Neutrophil (primary cell): ENCODE measurements around the gene PNRC2.

Experiments used
- H3K27ac ChIP-seq: fragments of 200-600 bp; sonication (generic); 2 replicates; pipeline ENCODE4 v1.5.1; 2016; ENCODE audit warnings: mild to moderate bottlenecking, moderate library complexity
- H3K27me3 ChIP-seq: fragments of 200-600 bp; sonication (generic); 2 replicates; pipeline ENCODE4 v1.6.0; 2016; ENCODE audit warnings: mild to moderate bottlenecking
- H3K36me3 ChIP-seq: fragments of 200-600 bp; sonication (generic); 2 replicates; pipeline ENCODE4 v1.5.1; 2017
- H3K4me1 ChIP-seq, 2 experiments: fragments of 200-600 bp in 1 of 2; sonication (generic) in 1 of 2; 1 replicate in 1 of 2; 2 replicates in 1 of 2; pipeline versions ENCODE4 v1.5.1 to v1.6.1; 2013 to 2016; ENCODE audit warnings: low read depth in 1 of 2, low read length in 1 of 2, mild to moderate bottlenecking in 1 of 2, moderate library complexity in 1 of 2; ENCODE audit not compliant: control insufficient read depth in 1 of 2, insufficient read depth in 1 of 2
- H3K4me3 ChIP-seq, 2 experiments: fragments of 200-600 bp in 1 of 2; sonication (generic) in 1 of 2; 1 replicate in 1 of 2; 2 replicates in 1 of 2; pipeline ENCODE4 v1.5.1; 2013 to 2016; ENCODE audit warnings: low read depth in 1 of 2, low read length in 1 of 2, mild to moderate bottlenecking in 1 of 2, moderate library complexity in 1 of 2
- H3K9me3 ChIP-seq: fragments of 200-600 bp; sonication (generic); 2 replicates; pipeline ENCODE4 v1.5.1; 2016
- TF ChIP-seq, protein P1 (sequence below): fragments of 200-600 bp; sonication (generic); IDR thresholded peaks from 2 replicates; pipeline ENCODE4 v1.5.1; 2016; ENCODE audit warnings: antibody characterized with exemption

Gene PNRC2

DNA sequence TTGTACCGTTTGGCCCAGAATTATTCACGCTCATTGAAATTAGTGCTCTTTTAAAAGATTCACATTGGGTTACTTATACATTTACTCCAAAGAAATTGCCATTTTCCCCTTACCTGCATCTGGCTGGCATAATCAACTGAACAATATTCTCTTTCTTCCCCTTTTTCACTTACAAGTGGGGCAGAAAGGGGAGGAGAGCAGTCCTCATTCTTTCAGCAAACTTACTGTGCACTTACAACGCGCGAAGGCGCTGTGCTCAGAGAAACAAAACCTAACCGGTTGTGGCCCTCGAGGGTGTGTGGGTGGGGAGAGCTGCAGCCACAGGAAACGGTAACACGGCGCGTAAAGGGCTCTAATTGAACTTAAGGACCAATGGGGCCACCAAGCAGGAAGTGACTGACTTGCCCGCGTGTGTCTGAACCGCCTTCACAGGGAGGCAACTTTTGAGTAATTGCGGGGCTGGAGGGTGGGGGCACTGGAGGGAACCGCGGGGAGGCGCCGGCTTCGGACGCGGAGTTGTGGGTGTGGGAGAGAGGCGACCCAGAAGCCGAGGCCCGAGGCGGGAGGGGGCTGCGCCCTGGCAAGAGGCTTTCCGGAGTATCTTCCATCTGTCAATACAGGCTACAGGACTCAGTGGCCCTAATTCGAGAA lies 693 bp upstream of the PNRC2 start:
- H3K4me1 ChIP-seq = peaks cover 43 to 44% of the 10 kb centered on the region in 2 experiments
- peaks cover 17% of the 10 kb centered on the region for H3K36me3 ChIP-seq
- H3K9me3 ChIP-seq = no peaks in the 10 kb centered on the region
- H3K4me3 ChIP-seq = peak overlapping the region; percentile 96 to 99
- no peaks in the 10 kb centered on the region for H3K27me3 ChIP-seq
- H3K27ac ChIP-seq = peak overlapping the region; percentile 95
- TF ChIP-seq, protein P1, sequence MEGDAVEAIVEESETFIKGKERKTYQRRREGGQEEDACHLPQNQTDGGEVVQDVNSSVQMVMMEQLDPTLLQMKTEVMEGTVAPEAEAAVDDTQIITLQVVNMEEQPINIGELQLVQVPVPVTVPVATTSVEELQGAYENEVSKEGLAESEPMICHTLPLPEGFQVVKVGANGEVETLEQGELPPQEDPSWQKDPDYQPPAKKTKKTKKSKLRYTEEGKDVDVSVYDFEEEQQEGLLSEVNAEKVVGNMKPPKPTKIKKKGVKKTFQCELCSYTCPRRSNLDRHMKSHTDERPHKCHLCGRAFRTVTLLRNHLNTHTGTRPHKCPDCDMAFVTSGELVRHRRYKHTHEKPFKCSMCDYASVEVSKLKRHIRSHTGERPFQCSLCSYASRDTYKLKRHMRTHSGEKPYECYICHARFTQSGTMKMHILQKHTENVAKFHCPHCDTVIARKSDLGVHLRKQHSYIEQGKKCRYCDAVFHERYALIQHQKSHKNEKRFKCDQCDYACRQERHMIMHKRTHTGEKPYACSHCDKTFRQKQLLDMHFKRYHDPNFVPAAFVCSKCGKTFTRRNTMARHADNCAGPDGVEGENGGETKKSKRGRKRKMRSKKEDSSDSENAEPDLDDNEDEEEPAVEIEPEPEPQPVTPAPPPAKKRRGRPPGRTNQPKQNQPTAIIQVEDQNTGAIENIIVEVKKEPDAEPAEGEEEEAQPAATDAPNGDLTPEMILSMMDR = no peak

DNA sequence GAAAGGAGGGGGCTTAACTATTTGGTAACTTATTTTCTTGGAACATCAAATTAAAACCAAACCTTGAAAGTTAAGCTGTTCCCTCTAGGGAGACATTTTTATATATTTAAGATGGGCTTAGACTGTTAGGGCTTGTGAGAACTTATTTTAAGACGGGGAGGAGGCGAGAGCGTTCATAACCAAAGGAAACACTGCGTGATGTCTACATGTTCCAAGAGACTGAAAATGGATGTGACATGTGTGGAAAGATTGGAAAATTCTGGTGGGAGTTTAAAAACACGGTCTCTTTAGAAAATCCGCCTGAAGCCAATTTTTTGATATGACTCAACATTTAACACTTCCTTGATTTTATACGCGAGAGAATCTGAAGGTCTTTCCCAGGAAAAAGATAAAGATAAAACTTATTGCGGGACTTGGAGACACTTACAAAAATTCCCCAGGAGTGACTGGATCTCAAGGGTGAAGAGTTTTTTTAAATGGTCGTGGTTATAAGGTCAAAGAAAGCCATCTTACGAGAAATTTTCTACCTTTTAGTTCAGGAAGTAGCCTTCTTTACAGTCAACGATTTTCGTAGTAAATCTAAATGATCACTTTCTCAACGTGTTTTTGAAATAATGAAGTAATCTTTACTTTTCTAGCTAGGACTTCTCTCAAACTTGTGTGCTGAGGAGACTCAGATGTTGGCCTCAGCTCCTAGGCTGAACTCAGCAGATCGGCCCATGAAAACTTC lies 828 bp downstream of the PNRC2 start:
- Histone ChIP-seq H3K27ac (peak overlapping the region; percentile 95), H3K36me3 (peaks cover 32% of the 10 kb centered on the region), H3K27me3 (no peaks in the 10 kb centered on the region), H3K4me1 (peaks cover 33 to 34% of the 10 kb centered on the region in 2 experiments), H3K4me3 (peak overlapping the region; percentile 96 to 99), H3K9me3 (no peaks in the 10 kb centered on the region)
- TF ChIP-seq, protein P1 = no peak

DNA sequence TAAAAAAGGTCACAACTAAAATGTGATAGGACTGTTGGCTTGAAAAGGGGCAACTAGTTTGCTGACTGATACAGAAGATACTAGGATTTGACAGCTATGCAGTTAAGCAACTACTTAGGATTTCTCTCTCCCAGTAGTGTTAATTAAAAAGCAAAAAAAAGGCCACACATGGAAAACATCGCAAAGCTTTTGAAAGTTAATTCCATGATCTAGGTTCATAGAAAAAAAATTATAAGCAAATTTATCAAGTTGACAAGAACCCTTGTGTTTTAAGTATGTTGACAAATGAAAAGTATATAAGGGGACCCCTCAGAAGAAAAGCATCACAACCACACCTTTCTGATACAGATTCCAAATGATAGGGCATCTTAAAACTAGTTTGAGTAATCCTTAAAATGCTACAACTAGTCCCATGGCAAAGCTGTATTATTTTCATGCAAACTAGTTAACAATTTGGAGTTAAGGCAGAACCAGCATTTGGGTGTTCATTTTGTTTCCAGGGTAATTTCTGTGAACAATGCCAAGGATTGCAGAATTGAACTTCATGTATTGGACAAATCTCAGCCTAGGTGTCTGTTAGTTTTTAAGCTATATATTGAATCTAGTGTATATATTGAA lies 4.1 kb downstream of the PNRC2 start:
- TF ChIP-seq, protein P1 = no peak
- Histone ChIP-seq H3K4me1 (peaks cover 20 to 21% of the 10 kb centered on the region in 2 experiments), H3K36me3 (peaks cover 48% of the 10 kb centered on the region), H3K4me3 (no peak overlapping the region), H3K27me3 (no peaks in the 10 kb centered on the region), H3K9me3 (no peaks in the 10 kb centered on the region), H3K27ac (peak overlapping the region; percentile 57)

DNA sequence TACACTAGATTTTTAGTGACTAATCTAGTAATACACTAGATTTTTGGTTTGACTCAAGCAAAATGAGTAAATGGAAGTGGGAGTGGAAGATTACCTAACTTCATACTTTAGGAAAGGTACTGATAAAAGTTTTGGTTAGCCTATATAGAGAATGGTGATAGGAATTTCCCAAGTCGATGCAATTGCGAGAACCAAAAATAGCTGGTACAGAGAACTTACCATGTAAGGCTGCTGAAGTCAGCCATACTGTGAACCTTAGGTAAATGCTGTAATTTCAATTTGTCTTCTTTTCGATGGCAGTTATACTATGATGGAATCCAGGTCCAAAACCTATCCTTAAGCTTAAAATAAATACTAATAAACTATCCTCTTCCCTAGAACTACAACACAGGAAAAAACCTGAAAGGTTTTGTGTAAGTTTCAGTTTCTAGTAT lies 4.6 kb downstream of the PNRC2 start:
- Histone ChIP-seq H3K4me3 (no peak overlapping the region), H3K27ac (peak overlapping the region; percentile 57), H3K36me3 (peaks cover 53% of the 10 kb centered on the region), H3K4me1 (peaks cover 15% of the 10 kb centered on the region in 2 experiments), H3K27me3 (no peaks in the 10 kb centered on the region), H3K9me3 (no peaks in the 10 kb centered on the region)
- TF ChIP-seq, protein P1 = no peak

DNA sequence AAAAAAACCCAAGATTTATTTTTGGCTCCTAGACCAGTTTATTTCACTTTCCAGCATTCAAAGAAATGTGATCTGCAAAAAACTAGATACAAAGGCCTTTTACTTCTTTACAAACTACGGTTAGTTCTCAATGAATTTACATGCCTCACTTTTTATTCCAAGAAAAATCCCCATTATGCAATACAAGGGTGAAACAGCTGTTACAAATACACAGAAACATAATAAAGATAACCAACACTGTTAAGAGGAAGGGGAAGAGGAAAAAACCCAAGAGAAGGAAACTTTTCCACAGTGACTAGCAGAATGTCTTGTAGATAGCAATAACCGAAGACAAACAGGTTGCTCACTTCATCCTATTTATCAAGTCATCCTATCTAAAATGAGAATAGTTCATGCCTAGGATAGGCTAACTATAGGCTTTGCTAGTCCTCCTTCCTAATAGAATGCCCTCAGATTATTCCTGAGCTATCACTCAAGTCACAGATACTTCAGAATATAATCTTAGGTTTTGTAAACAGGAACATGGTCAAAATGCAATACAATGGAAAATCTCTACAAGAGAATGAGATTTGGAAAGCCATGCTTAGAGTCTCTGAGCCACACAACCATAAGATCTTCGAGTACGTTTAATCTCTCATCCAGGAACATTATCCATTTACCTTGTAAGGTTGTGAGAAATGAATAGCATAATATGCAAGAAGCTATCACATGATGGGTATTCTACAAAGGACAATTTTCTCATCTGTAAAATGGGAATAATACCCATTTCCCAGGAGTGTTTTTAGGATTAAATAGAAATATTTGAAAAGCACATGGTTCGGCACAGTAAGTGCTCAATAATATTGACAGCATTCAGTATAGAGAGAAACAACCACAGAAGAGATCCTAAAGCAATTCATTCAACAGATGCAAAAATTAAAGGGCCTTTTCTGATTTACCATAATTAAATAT lies 5.4 kb downstream of the PNRC2 start:
- H3K27me3 ChIP-seq = no peaks in the 10 kb centered on the region
- H3K27ac ChIP-seq = peak overlapping the region; percentile 57
- H3K4me3 ChIP-seq = no peak overlapping the region
- peaks cover 59% of the 10 kb centered on the region for H3K36me3 ChIP-seq
- H3K9me3 ChIP-seq = no peaks in the 10 kb centered on the region
- TF ChIP-seq, protein P1 = no peak
- H3K4me1 ChIP-seq = peaks cover 13 to 14% of the 10 kb centered on the region in 2 experiments
